Activated T-cell treated with anti-CD3 and anti-CD28 coated beads for 48 hours (primary cell): ENCODE measurements around the gene TIMP2.
"Not testable (repeated sequence)": the region's sequence is repeated elsewhere in the genome, so short reads cannot be mapped to it uniquely, and the experiment has no call there.

ENCODE experiments used
- DNase-seq: peaks from one replicate; pipeline ENCODE4 v3.0.0-alpha.2; 2020; ENCODE audit warnings: low read depth

TIMP2 gene

GRCh38 chr17:78956254-78956653, 31.1 kb upstream of the TIMP2 start:
- no peak for DNase-seq

- no peak for DNase-seq
These were observed 29.5 kb upstream of the TIMP2 start for GRCh38 chr17:78954684-78955083.

- no peak for DNase-seq
These were observed 28.5 kb upstream of the TIMP2 start for GRCh38 chr17:78953356-78954350.

GRCh38 chr17:78952706-78953105, 27.5 kb upstream of the TIMP2 start:
- DNase-seq = no peak

GRCh38 chr17:78951967-78952551, 26.9 kb upstream of the TIMP2 start:
- no peak for DNase-seq

GRCh38 chr17:78950870-78951269, 25.7 kb upstream of the TIMP2 start:
- no peak for DNase-seq

GRCh38 chr17:78947235-78948149, 22.3 kb upstream of the TIMP2 start:
- DNase-seq = no peak

GRCh38 chr17:78946631-78947030, 21.4 kb upstream of the TIMP2 start:
- no peak for DNase-seq

GRCh38 chr17:78946131-78946530, 20.9 kb upstream of the TIMP2 start:
- no peak for DNase-seq

- not testable (repeated sequence) for DNase-seq
These were observed 20.3 kb upstream of the TIMP2 start for GRCh38 chr17:78945455-78945854.

GRCh38 chr17:78944956-78945355, 19.8 kb upstream of the TIMP2 start:
- no peak for DNase-seq

- DNase-seq = no peak
These were observed 18.8 kb upstream of the TIMP2 start for GRCh38 chr17:78944026-78944425.

- DNase-seq = no peak
These were observed 15.5 kb upstream of the TIMP2 start for GRCh38 chr17:78940708-78941107.

GRCh38 chr17:78940258-78940657, 15.1 kb upstream of the TIMP2 start:
- DNase-seq = no peak

- DNase-seq = no peak
These were observed 14.4 kb upstream of the TIMP2 start for GRCh38 chr17:78939615-78940014.

GRCh38 chr17:78937561-78937960, 12.4 kb upstream of the TIMP2 start:
- no peak for DNase-seq

- no peak for DNase-seq
These were observed 10.5 kb upstream of the TIMP2 start for GRCh38 chr17:78935419-78936323.

- DNase-seq = no peak
These were observed 9.7 kb upstream of the TIMP2 start for GRCh38 chr17:78934681-78935418.

GRCh38 chr17:78933959-78934568, 8.9 kb upstream of the TIMP2 start:
- no peak for DNase-seq
